ENCODE results near the gene SLC25A34. TPM values are rescaled to one million over a fixed set of nuclear protein-coding genes. Genes with fewer than 3 reads are reported as not detected.

Gene SLC25A34
- total and polyA plus RNA-seq, 10 of the 15 experiments (the other 5 are each of a cell fraction or from before 2014, with no cell fraction given): 0.02 to 1.6 (median 0.39) TPM

- H3K4me3 ChIP-seq: no peak overlapping the region
- intact Hi-C loops (cut with micrococcal nuclease; ENCODE audit: unreplicated experiment) (no loop called here), in situ Hi-C loops (cut with MboI) (no loop called here)
- no peak for FAIRE-seq
- POLR2A ChIA-PET: no interaction called here
- no peaks in the 10 kb centered on the region for H3K4me1 ChIP-seq (ENCODE audit: control insufficient read depth, insufficient read depth, low read length)
- H2AFZ ChIP-seq (ENCODE audit: control insufficient read depth, low read depth, low read length): no peak overlapping the region
- 62% methylated on average over 15 of the region's 15 CpGs for WGBS (ENCODE audit: insufficient coverage, insufficient replicate concordance, low lambda C conversion rate, missing lambda C conversion rate)
- no TSS peak for BruUV-seq (replicated peaks)
- CTCF ChIA-PET: no interaction called here
- H3K27me3 ChIP-seq (replicated peaks in 1 of 2; ENCODE audit: control insufficient read depth in 2 of 2, insufficient read depth in 2 of 2, low read length in 1 of 2): no peaks in the 10 kb centered on the region; a peak in 2 of 4 replicates
- no peaks in the 10 kb centered on the region for H4K20me1 ChIP-seq (ENCODE audit: control insufficient read depth, insufficient read depth)
- no peak for DNase-seq (ENCODE audit: low read depth, low spot score)
- H3K36me3 ChIP-seq (ENCODE audit: control insufficient read depth in 2 of 2, insufficient read depth in 2 of 2, low read length in 1 of 2): no peaks in the 10 kb centered on the region
- RAD21 ChIA-PET (ENCODE audit: unreplicated experiment): no interaction called here
- no peak for TF ChIP-seq MXI1 (IDR thresholded peaks at IDR 0.05; ENCODE audit: low read depth, low read length)
- no peak for TF ChIP-seq MEF2A (IDR thresholded peaks at IDR 0.05; ENCODE audit: insufficient read depth, low read depth, low read length)
- no peak for TF ChIP-seq EP300 (IDR thresholded peaks at IDR 0.05; ENCODE audit: borderline replicate concordance in 1 of 2, control insufficient read depth in 1 of 2, low read depth in 2 of 2, low read length in 2 of 2)
- no peak for TF ChIP-seq NR2C1 (IDR thresholded peaks at IDR 0.05)
- no peak for TF ChIP-seq ZNF592 (IDR thresholded peaks at IDR 0.05)
- H3K9ac ChIP-seq (ENCODE audit: control insufficient read depth, insufficient read depth, low read length): no peak overlapping the region
- no peak overlapping the region for H3K4me2 ChIP-seq (ENCODE audit: control insufficient read depth, insufficient read depth)
- no peaks in the 10 kb centered on the region for H3K79me2 ChIP-seq (ENCODE audit: control insufficient read depth, insufficient read depth, low read length)
- H3K27ac ChIP-seq (ENCODE audit: control insufficient read depth, insufficient read depth): no peak overlapping the region
- H3K9me3 ChIP-seq (replicated peaks; ENCODE audit: control insufficient read depth, insufficient read depth, low read length): no peaks in the 10 kb centered on the region
- SMC1A ChIA-PET (ENCODE audit: uncharacterized antibody, unreplicated experiment): no interaction called here
- no peak for ATAC-seq
Observed at GRCh38 chr1:15764890-15765289, 28.8 kb downstream of the SLC25A34 start.

Data from GM12878 (cell line).